ENCODE measurements around the gene EP400. TPM values are rescaled to one million over a fixed set of nuclear protein-coding genes. Genes with fewer than 3 reads are reported as not detected.

Gene EP400
- total and polyA plus RNA-seq, 7 experiments from 2014 or later, result 2.8 to 86.8 (median 79.5) TPM

- Mint-ChIP-seq H3K27me3 (no peaks in the 10 kb centered on the region), H3K4me1 (peaks cover 34 to 70% (median 62%) of the 10 kb centered on the region in 7 donors), H3K27ac (peak overlapping the region in 6 of 9 donors; percentile 24 to 88 (median 60)), H3K36me3 (peaks cover 0 to 38% (median 15%) of the 10 kb centered on the region in 5 donors), H3K4me3 (no peak overlapping the region), H3K9me3 (no peaks in the 10 kb centered on the region)
- POLR2A ChIA-PET, result no interaction called here
- no peaks in the 10 kb centered on the region for H3K9me3 ChIP-seq (ENCODE audit: control insufficient read depth in 2 of 3, low read length in 3 of 3)
- ATAC-seq, result no peak
- DNase-seq, result no peak
- no peak overlapping the region for H3K4me3 ChIP-seq (ENCODE audit: low read length)
- H3K36me3 ChIP-seq (ENCODE audit: control insufficient read depth in 2 of 3, insufficient read depth in 3 of 3, low read length in 3 of 3), result peaks cover 0 to 12% (median 7%) of the 10 kb centered on the region in 3 experiments
- CTCF ChIA-PET, result interaction anchor here (0.7 kb wide), 1 partner anchor 556 kb away, joined by 3 read pairs; no protein-coding TSS in a partner anchor
- H3K27me3 ChIP-seq (ENCODE audit: control insufficient read depth in 2 of 2, insufficient read depth in 2 of 2, low read length in 2 of 2), result no peaks in the 10 kb centered on the region
- intact Hi-C loops (cut with micrococcal nuclease), result no loop called here
- H3K4me1 ChIP-seq (ENCODE audit: control insufficient read depth in 2 of 2, insufficient read depth in 2 of 2, low read length in 2 of 2), result peaks cover 17 to 19% of the 10 kb centered on the region in 2 donors
- peak overlapping the region; percentile 25 for H3K27ac ChIP-seq (ENCODE audit: low read depth, low read length)
Observed at GRCh38 chr12:131965073-131965472, 15.3 kb downstream of the EP400 start.

- ChIA-PET CTCF (no interaction called here), POLR2A (no interaction called here)
- Histone ChIP-seq H3K27me3 (ENCODE audit: control insufficient read depth in 2 of 2, insufficient read depth in 2 of 2, low read length in 2 of 2) (no peaks in the 10 kb centered on the region), H3K27ac (ENCODE audit: low read depth, low read length) (no peak overlapping the region), H3K4me3 (ENCODE audit: low read length) (no peak overlapping the region), H3K36me3 (ENCODE audit: control insufficient read depth in 2 of 3, insufficient read depth in 3 of 3, low read length in 3 of 3) (no peaks in the 10 kb centered on the region), H3K9me3 (ENCODE audit: control insufficient read depth in 2 of 3, low read length in 3 of 3) (no peaks in the 10 kb centered on the region), H3K4me1 (ENCODE audit: control insufficient read depth in 2 of 2, insufficient read depth in 2 of 2, low read length in 2 of 2) (no peaks in the 10 kb centered on the region)
- Mint-ChIP-seq H3K4me1 (peaks cover 13 to 62% (median 49%) of the 10 kb centered on the region in 7 donors), H3K9me3 (no peaks in the 10 kb centered on the region), H3K4me3 (peak overlapping the region in 1 of 10 donors; percentile 32), H3K36me3 (peaks cover 0 to 27% (median 13%) of the 10 kb centered on the region in 5 donors), H3K27me3 (no peaks in the 10 kb centered on the region), H3K27ac (peak overlapping the region in 3 of 9 donors; percentile 9 to 32 (median 21))
- ATAC-seq (no peak), DNase-seq (no peak)
- intact Hi-C loops (cut with micrococcal nuclease), result no loop called here
Observed at GRCh38 chr12:131971226-131971625, 21.5 kb downstream of the EP400 start.

- intact Hi-C loops (cut with micrococcal nuclease), result no loop called here
- H3K27ac Mint-ChIP-seq, result peak overlapping the region in 1 of 9 donors; percentile 20
- POLR2A ChIA-PET, result no interaction called here
Observed at GRCh38 chr12:131975228-131975627, 25.5 kb downstream of the EP400 start.

GRCh38 chr12:131979606-131980005 is 29.9 kb downstream of the EP400 start:
- H3K9me3 Mint-ChIP-seq, result no peaks in the 10 kb centered on the region
- Histone ChIP-seq H3K27me3 (ENCODE audit: control insufficient read depth in 2 of 2, insufficient read depth in 2 of 2, low read length in 2 of 2) (no peaks in the 10 kb centered on the region), H3K4me1 (ENCODE audit: control insufficient read depth in 2 of 2, insufficient read depth in 2 of 2, low read length in 2 of 2) (no peaks in the 10 kb centered on the region), H3K9me3 (ENCODE audit: control insufficient read depth in 2 of 3, low read length in 3 of 3) (no peaks in the 10 kb centered on the region), H3K4me3 (ENCODE audit: low read length) (no peak overlapping the region), H3K27ac (ENCODE audit: low read depth, low read length) (no peak overlapping the region), H3K36me3 (ENCODE audit: control insufficient read depth in 2 of 3, insufficient read depth in 3 of 3, low read length in 3 of 3) (peaks cover 8 to 49% (median 13%) of the 10 kb centered on the region in 3 experiments)
- peaks cover 0 to 41% (median 8%) of the 10 kb centered on the region in 5 donors for H3K36me3 Mint-ChIP-seq
- intact Hi-C loops (cut with micrococcal nuclease), result no loop called here
- H3K4me3 Mint-ChIP-seq, result no peak overlapping the region
- H3K27me3 Mint-ChIP-seq, result no peaks in the 10 kb centered on the region
- peaks cover 0 to 27% (median 23%) of the 10 kb centered on the region in 7 donors for H3K4me1 Mint-ChIP-seq
- DNase-seq (no peak), ATAC-seq (no peak)
- ChIA-PET CTCF (interaction anchor here (1.1 kb wide), 1 partner anchor 28 kb away, joined by 3 read pairs; no protein-coding TSS in a partner anchor), POLR2A (no interaction called here)
- peak overlapping the region in 1 of 9 donors; percentile 40 for H3K27ac Mint-ChIP-seq

More at GRCh38 chr12:131975228-131975627, 25.5 kb downstream of the EP400 start:
- H3K9me3 Mint-ChIP-seq, result no peaks in the 10 kb centered on the region
- CTCF ChIA-PET, result no interaction called here
- no peak overlapping the region for H3K4me3 Mint-ChIP-seq
- no peaks in the 10 kb centered on the region for H3K9me3 ChIP-seq (ENCODE audit: control insufficient read depth in 2 of 3, low read length in 3 of 3)
- H3K4me3 ChIP-seq (ENCODE audit: low read length), result no peak overlapping the region
- no peaks in the 10 kb centered on the region for H3K27me3 Mint-ChIP-seq
- H3K27me3 ChIP-seq (ENCODE audit: control insufficient read depth in 2 of 2, insufficient read depth in 2 of 2, low read length in 2 of 2), result no peaks in the 10 kb centered on the region
- H3K4me1 Mint-ChIP-seq, result peaks cover 7 to 49% (median 38%) of the 10 kb centered on the region in 7 donors
- H3K36me3 ChIP-seq (ENCODE audit: control insufficient read depth in 2 of 3, insufficient read depth in 3 of 3, low read length in 3 of 3), result peaks cover 0 to 7% (median 2%) of the 10 kb centered on the region in 3 experiments
- H3K4me1 ChIP-seq (ENCODE audit: control insufficient read depth in 2 of 2, insufficient read depth in 2 of 2, low read length in 2 of 2), result no peaks in the 10 kb centered on the region
- ATAC-seq, result no peak
- H3K27ac ChIP-seq (ENCODE audit: low read depth, low read length), result no peak overlapping the region
- DNase-seq, result no peak
- peaks cover 0 to 27% (median 8%) of the 10 kb centered on the region in 5 donors for H3K36me3 Mint-ChIP-seq

GRCh38 chr12:131980263-131980662 is 30.5 kb downstream of the EP400 start:
- no peaks in the 10 kb centered on the region for H3K9me3 ChIP-seq (ENCODE audit: control insufficient read depth in 2 of 3, low read length in 3 of 3)
- Mint-ChIP-seq H3K4me1 (peaks cover 0 to 27% (median 23%) of the 10 kb centered on the region in 7 donors), H3K4me3 (no peak overlapping the region), H3K27ac (peak overlapping the region in 2 of 9 donors; percentile 24 to 40), H3K36me3 (peaks cover 0 to 46% (median 8%) of the 10 kb centered on the region in 5 donors), H3K27me3 (no peaks in the 10 kb centered on the region), H3K9me3 (no peaks in the 10 kb centered on the region)
- ATAC-seq (no peak), DNase-seq (peak in 1 of 9 donors; percentile 4)
- intact Hi-C loops (cut with micrococcal nuclease), result no loop called here
- peaks cover 8 to 55% (median 13%) of the 10 kb centered on the region in 3 experiments for H3K36me3 ChIP-seq (ENCODE audit: control insufficient read depth in 2 of 3, insufficient read depth in 3 of 3, low read length in 3 of 3)
- CTCF ChIA-PET, result interaction anchor here (0.7 to 1.1 kb wide), 2 partner anchors 29 to 744 kb away, joined by 3 read pairs; no protein-coding TSS in a partner anchor
- no peak overlapping the region for H3K4me3 ChIP-seq (ENCODE audit: low read length)
- H3K27ac ChIP-seq (ENCODE audit: low read depth, low read length), result no peak overlapping the region
- no peaks in the 10 kb centered on the region for H3K4me1 ChIP-seq (ENCODE audit: control insufficient read depth in 2 of 2, insufficient read depth in 2 of 2, low read length in 2 of 2)
- no peaks in the 10 kb centered on the region for H3K27me3 ChIP-seq (ENCODE audit: control insufficient read depth in 2 of 2, insufficient read depth in 2 of 2, low read length in 2 of 2)
- POLR2A ChIA-PET, result no interaction called here

- H3K9me3 ChIP-seq (ENCODE audit: control insufficient read depth in 2 of 3, low read length in 3 of 3), result no peaks in the 10 kb centered on the region
- H3K36me3 ChIP-seq (ENCODE audit: control insufficient read depth in 2 of 3, insufficient read depth in 3 of 3, low read length in 3 of 3), result peaks cover 8 to 66% (median 13%) of the 10 kb centered on the region in 3 experiments
- peaks cover 0 to 51% (median 8%) of the 10 kb centered on the region in 5 donors for H3K36me3 Mint-ChIP-seq
- intact Hi-C loops (cut with micrococcal nuclease), result no loop called here
- peaks cover 0 to 23% (median 15%) of the 10 kb centered on the region in 7 donors for H3K4me1 Mint-ChIP-seq
- POLR2A ChIA-PET, result no interaction called here
- no peak overlapping the region for H3K4me3 Mint-ChIP-seq
- no peak for ATAC-seq
- H3K27ac Mint-ChIP-seq, result peak overlapping the region in 1 of 9 donors; percentile 30
- no peak overlapping the region for H3K4me3 ChIP-seq (ENCODE audit: low read length)
- no peak overlapping the region for H3K27ac ChIP-seq (ENCODE audit: low read depth, low read length)
- H3K9me3 Mint-ChIP-seq, result peaks cover 0 to 1% (median 0%) of the 10 kb centered on the region in 11 donors
- no peak for DNase-seq
- no peaks in the 10 kb centered on the region for H3K27me3 ChIP-seq (ENCODE audit: control insufficient read depth in 2 of 2, insufficient read depth in 2 of 2, low read length in 2 of 2)
- CTCF ChIA-PET, result no interaction called here
- H3K4me1 ChIP-seq (ENCODE audit: control insufficient read depth in 2 of 2, insufficient read depth in 2 of 2, low read length in 2 of 2), result no peaks in the 10 kb centered on the region
- no peaks in the 10 kb centered on the region for H3K27me3 Mint-ChIP-seq
Observed at GRCh38 chr12:131981388-131981787, 31.6 kb downstream of the EP400 start.

GRCh38 chr12:131982041-131982440 is 32.3 kb downstream of the EP400 start:
- no peaks in the 10 kb centered on the region for H3K27me3 ChIP-seq (ENCODE audit: control insufficient read depth in 2 of 2, insufficient read depth in 2 of 2, low read length in 2 of 2)
- ChIA-PET CTCF (interaction anchor here (0.6 kb wide), 1 partner anchor 850 kb away, joined by 3 read pairs; no protein-coding TSS in a partner anchor), POLR2A (no interaction called here)
- Mint-ChIP-seq H3K4me1 (peaks cover 0 to 19% (median 10%) of the 10 kb centered on the region in 7 donors), H3K27me3 (no peaks in the 10 kb centered on the region), H3K36me3 (peaks cover 0 to 57% (median 15%) of the 10 kb centered on the region in 5 donors), H3K4me3 (no peak overlapping the region), H3K9me3 (peaks cover 0 to 1% (median 0%) of the 10 kb centered on the region in 11 donors), H3K27ac (no peak overlapping the region)
- intact Hi-C loops (cut with micrococcal nuclease), result no loop called here
- ATAC-seq, result no peak
- peaks cover 9 to 73% (median 13%) of the 10 kb centered on the region in 3 experiments for H3K36me3 ChIP-seq (ENCODE audit: control insufficient read depth in 2 of 3, insufficient read depth in 3 of 3, low read length in 3 of 3)
- H3K27ac ChIP-seq (ENCODE audit: low read depth, low read length), result no peak overlapping the region
- H3K4me1 ChIP-seq (ENCODE audit: control insufficient read depth in 2 of 2, insufficient read depth in 2 of 2, low read length in 2 of 2), result no peaks in the 10 kb centered on the region
- no peaks in the 10 kb centered on the region for H3K9me3 ChIP-seq (ENCODE audit: control insufficient read depth in 2 of 3, low read length in 3 of 3)
- DNase-seq, result no peak
- no peak overlapping the region for H3K4me3 ChIP-seq (ENCODE audit: low read length)

Measured in naive thymus-derived CD4-positive, alpha-beta T cell (primary cell).